ENCODE measurements around the gene RPL14.

Gene RPL14

DNA sequence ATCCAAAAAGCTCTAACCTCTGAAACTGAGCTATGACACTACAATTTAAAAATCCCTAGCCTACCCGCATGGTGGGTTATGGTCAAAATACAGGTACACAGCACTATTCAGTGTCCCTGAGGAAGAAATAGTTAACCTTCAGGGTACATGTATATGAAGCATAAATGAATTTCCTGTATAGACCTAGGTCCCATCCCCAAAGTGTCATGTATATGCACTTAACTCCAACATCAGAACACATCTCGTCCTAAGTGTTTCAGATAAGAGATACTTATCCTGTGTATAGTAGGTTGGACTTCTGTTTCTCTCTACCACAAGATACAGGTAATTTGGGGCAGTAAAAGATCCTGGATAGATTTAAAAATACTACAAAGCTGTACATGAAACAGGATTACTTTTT lies 6.4 kb downstream of the RPL14 start:
- Histone ChIP-seq H3K9me3 (ENCODE audit: low read length) (no peaks in the 10 kb centered on the region), H3K36me3 (ENCODE audit: insufficient read depth, low read length) (peaks cover 35% of the 10 kb centered on the region), H3K27ac (ENCODE audit: low read depth, low read length) (no peak overlapping the region), H3K9ac (ENCODE audit: low read length) (no peak overlapping the region), H3K27me3 (ENCODE audit: control insufficient read depth in 1 of 2, insufficient read depth in 2 of 2, low read length in 2 of 2) (no peaks in the 10 kb centered on the region), H3K4me3 (ENCODE audit: low read depth in 1 of 2, low read length in 2 of 2) (no peak overlapping the region), H3K4me1 (ENCODE audit: insufficient read depth, low read length) (peaks cover 7% of the 10 kb centered on the region)

GRCh38 chr3:40464339-40465110 lies 7.4 kb downstream of the RPL14 start:
- Histone ChIP-seq H3K27me3 (ENCODE audit: control insufficient read depth in 1 of 2, insufficient read depth in 2 of 2, low read length in 2 of 2) (no peaks in the 10 kb centered on the region), H3K9ac (ENCODE audit: low read length) (no peak overlapping the region), H3K4me1 (ENCODE audit: insufficient read depth, low read length) (no peaks in the 10 kb centered on the region), H3K36me3 (ENCODE audit: insufficient read depth, low read length) (peaks cover 27% of the 10 kb centered on the region), H3K9me3 (ENCODE audit: low read length) (no peaks in the 10 kb centered on the region), H3K4me3 (ENCODE audit: low read depth in 1 of 2, low read length in 2 of 2) (no peak overlapping the region), H3K27ac (ENCODE audit: low read depth, low read length) (no peak overlapping the region)

- no peak overlapping the region for H3K27ac ChIP-seq (ENCODE audit: low read depth, low read length)
- H3K27me3 ChIP-seq (ENCODE audit: control insufficient read depth in 1 of 2, insufficient read depth in 2 of 2, low read length in 2 of 2): no peaks in the 10 kb centered on the region
- H3K4me1 ChIP-seq (ENCODE audit: insufficient read depth, low read length): no peaks in the 10 kb centered on the region
- peaks cover 23% of the 10 kb centered on the region for H3K36me3 ChIP-seq (ENCODE audit: insufficient read depth, low read length)
- no peak overlapping the region for H3K9ac ChIP-seq (ENCODE audit: low read length)
- H3K9me3 ChIP-seq (ENCODE audit: low read length): no peaks in the 10 kb centered on the region
- H3K4me3 ChIP-seq (ENCODE audit: low read depth in 1 of 2, low read length in 2 of 2): no peak overlapping the region
These were observed 7.9 kb downstream of the RPL14 start for GRCh38 chr3:40465111-40465407.

DNA sequence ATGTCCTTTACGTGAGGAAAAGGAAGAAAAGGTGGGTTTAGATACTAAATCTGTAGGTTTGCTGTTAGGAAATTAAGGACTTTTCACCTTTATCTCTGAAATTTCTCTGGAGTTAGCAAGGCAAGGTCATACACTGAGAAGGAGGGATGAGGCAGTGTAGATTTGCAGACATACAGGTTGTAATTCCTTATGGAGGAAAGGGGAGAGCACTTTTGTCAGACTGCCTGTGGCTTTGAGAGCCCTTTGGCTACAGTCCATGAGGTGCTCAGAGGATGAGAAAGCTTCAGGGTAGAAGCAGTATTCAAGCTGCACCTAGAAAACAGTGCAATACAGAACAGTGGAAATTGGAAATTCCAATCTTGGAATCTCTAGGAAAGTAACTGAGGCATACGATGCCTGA lies 8.3 kb downstream of the RPL14 start:
- H3K9ac ChIP-seq (ENCODE audit: low read length): no peak overlapping the region
- peaks cover 19% of the 10 kb centered on the region for H3K36me3 ChIP-seq (ENCODE audit: insufficient read depth, low read length)
- no peaks in the 10 kb centered on the region for H3K9me3 ChIP-seq (ENCODE audit: low read length)
- no peaks in the 10 kb centered on the region for H3K4me1 ChIP-seq (ENCODE audit: insufficient read depth, low read length)
- H3K4me3 ChIP-seq (ENCODE audit: low read depth in 1 of 2, low read length in 2 of 2): no peak overlapping the region
- H3K27ac ChIP-seq (ENCODE audit: low read depth, low read length): no peak overlapping the region
- H3K27me3 ChIP-seq (ENCODE audit: control insufficient read depth in 1 of 2, insufficient read depth in 2 of 2, low read length in 2 of 2): no peaks in the 10 kb centered on the region

GRCh38 chr3:40468018-40468417 lies 10.9 kb downstream of the RPL14 start:
- Histone ChIP-seq H3K36me3 (ENCODE audit: insufficient read depth, low read length) (peaks cover 14% of the 10 kb centered on the region), H3K27ac (ENCODE audit: low read depth, low read length) (no peak overlapping the region), H3K4me3 (ENCODE audit: low read depth in 1 of 2, low read length in 2 of 2) (no peak overlapping the region), H3K27me3 (ENCODE audit: control insufficient read depth in 1 of 2, insufficient read depth in 2 of 2, low read length in 2 of 2) (no peaks in the 10 kb centered on the region), H3K9me3 (ENCODE audit: low read length) (no peaks in the 10 kb centered on the region), H3K4me1 (ENCODE audit: insufficient read depth, low read length) (no peaks in the 10 kb centered on the region), H3K9ac (ENCODE audit: low read length) (no peak overlapping the region)

DNA sequence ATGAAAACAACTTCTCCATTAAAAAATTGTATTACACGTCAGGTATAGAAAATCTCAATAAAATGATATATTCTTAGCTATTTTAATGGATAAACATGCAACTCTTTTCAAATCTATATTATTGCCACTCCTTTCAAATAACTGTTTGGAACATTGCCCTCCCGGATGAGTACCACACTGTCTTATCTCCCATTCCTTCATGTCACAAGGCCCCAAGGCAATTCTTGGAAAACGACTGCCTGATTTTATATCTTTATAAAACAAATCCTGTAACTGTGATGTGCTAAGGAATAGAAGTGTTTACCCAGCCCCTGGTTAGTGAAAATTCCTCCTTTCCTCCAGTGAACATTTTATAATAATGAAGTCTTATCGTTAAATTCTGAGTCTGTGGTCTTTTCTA lies 13.6 kb downstream of the RPL14 start:
- Histone ChIP-seq H3K9ac (ENCODE audit: low read length) (no peak overlapping the region), H3K27ac (ENCODE audit: low read depth, low read length) (no peak overlapping the region), H3K36me3 (ENCODE audit: insufficient read depth, low read length) (no peaks in the 10 kb centered on the region), H3K4me3 (ENCODE audit: low read depth in 1 of 2, low read length in 2 of 2) (no peak overlapping the region), H3K27me3 (ENCODE audit: control insufficient read depth in 1 of 2, insufficient read depth in 2 of 2, low read length in 2 of 2) (no peaks in the 10 kb centered on the region), H3K9me3 (ENCODE audit: low read length) (no peaks in the 10 kb centered on the region), H3K4me1 (ENCODE audit: insufficient read depth, low read length) (no peaks in the 10 kb centered on the region)

DNA sequence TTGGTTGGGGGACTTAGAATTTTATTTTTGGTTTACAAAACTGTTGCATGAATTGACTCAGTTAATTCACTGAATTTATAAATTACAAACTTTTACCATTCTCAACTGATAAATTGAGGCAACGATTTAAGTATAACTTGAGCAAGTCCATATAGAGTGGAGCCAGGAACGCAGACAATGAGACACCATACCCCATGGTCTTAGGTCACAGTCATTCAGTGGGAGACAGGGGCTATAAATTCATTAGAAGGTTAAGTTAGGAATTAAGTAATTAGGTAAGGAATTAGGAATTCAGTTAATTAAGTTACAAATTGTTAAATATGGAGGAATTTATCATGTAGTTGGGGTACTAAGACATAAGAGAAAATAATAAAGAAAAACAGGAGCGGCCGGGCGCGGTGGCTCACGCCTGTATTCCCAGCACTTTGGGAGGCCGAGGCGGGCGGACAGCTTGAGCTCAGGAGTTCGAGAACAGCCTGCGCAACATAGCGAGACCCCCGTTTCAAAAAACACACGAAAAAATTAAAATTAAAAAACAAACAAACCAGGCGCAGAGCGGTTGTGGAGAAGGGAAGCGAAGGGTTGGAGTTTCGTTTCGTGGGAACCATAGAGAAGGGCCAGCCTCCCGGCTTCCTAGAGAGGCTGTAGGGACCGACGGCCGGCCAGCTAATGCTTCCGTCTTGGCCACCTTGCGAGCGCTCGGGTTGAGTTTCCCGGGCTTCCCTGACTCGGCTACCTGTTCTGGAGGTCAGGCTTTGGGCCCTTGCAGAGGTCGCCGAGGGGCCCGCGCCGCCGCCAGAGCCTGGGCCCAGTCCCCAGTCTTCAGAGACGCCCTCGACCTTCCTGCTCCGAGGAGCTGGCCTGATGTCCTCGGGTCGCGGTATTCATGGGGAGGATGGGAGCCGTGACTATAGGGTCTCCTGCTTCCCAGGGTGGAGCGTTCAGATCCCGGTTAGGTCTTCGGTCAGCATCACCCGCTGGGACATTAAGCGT lies 19.6 kb downstream of the RPL14 start, which contains the start of gene ZNF619:
TSS of gene ZNF619 (plus strand) at position 645 of the 993 bp plus-strand sequence. CDS start 858 bp downstream, outside the sequence.
- Histone ChIP-seq H3K4me1 (ENCODE audit: insufficient read depth, low read length) (peaks cover 7% of the 10 kb centered on the region), H3K27ac (ENCODE audit: low read depth, low read length) (peak within 1 kb of the TSS; percentile 57), H3K36me3 (ENCODE audit: insufficient read depth, low read length) (peaks cover 11% of the 10 kb centered on the region), H3K27me3 (ENCODE audit: control insufficient read depth in 1 of 2, insufficient read depth in 2 of 2, low read length in 2 of 2) (no peaks in the 10 kb centered on the region), H3K9ac (ENCODE audit: low read length) (peak within 1 kb of the TSS; percentile 83), H3K9me3 (ENCODE audit: low read length) (no peaks in the 10 kb centered on the region), H3K4me3 (ENCODE audit: low read depth in 1 of 2, low read length in 2 of 2) (peak within 1 kb of the TSS; percentile 75 to 87)

GRCh38 chr3:40477666-40478065 lies 20.5 kb downstream of the RPL14 start:
- H3K9ac ChIP-seq (ENCODE audit: low read length): peak overlapping the region; percentile 83
- H3K27ac ChIP-seq (ENCODE audit: low read depth, low read length): no peak overlapping the region
- peaks cover 7% of the 10 kb centered on the region for H3K4me1 ChIP-seq (ENCODE audit: insufficient read depth, low read length)
- H3K27me3 ChIP-seq (ENCODE audit: control insufficient read depth in 1 of 2, insufficient read depth in 2 of 2, low read length in 2 of 2): no peaks in the 10 kb centered on the region
- H3K4me3 ChIP-seq (ENCODE audit: low read depth in 1 of 2, low read length in 2 of 2): peak overlapping the region; percentile 75 to 87
- H3K9me3 ChIP-seq (ENCODE audit: low read length): no peaks in the 10 kb centered on the region
- peaks cover 19% of the 10 kb centered on the region for H3K36me3 ChIP-seq (ENCODE audit: insufficient read depth, low read length)

DNA sequence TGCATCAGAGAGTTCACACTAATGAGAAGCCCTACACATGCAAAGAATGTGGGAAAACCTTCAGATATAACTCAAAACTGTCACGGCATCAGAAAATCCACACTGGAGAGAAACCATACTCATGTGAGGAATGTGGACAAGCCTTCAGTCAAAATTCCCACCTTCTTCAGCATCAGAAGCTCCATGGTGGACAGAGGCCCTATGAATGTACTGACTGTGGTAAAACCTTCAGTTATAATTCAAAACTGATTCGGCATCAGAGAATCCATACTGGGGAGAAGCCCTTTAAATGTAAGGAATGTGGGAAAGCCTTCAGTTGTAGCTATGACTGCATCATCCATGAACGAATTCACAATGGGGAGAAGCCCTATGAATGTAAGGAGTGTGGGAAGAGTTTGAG lies 30.0 kb downstream of the RPL14 start:
- no peaks in the 10 kb centered on the region for H3K27me3 ChIP-seq (ENCODE audit: control insufficient read depth in 1 of 2, insufficient read depth in 2 of 2, low read length in 2 of 2)
- H3K9ac ChIP-seq (ENCODE audit: low read length): no peak overlapping the region
- H3K9me3 ChIP-seq (ENCODE audit: low read length): peaks cover 10% of the 10 kb centered on the region
- peaks cover 31% of the 10 kb centered on the region for H3K36me3 ChIP-seq (ENCODE audit: insufficient read depth, low read length)
- no peaks in the 10 kb centered on the region for H3K4me1 ChIP-seq (ENCODE audit: insufficient read depth, low read length)
- H3K27ac ChIP-seq (ENCODE audit: low read depth, low read length): no peak overlapping the region
- no peak overlapping the region for H3K4me3 ChIP-seq (ENCODE audit: low read depth in 1 of 2, low read length in 2 of 2)

GRCh38 chr3:40490916-40491315 lies 33.8 kb downstream of the RPL14 start:
- Histone ChIP-seq H3K9ac (ENCODE audit: low read length) (no peak overlapping the region), H3K4me1 (ENCODE audit: insufficient read depth, low read length) (no peaks in the 10 kb centered on the region), H3K36me3 (ENCODE audit: insufficient read depth, low read length) (peaks cover 14% of the 10 kb centered on the region), H3K27ac (ENCODE audit: low read depth, low read length) (no peak overlapping the region), H3K9me3 (ENCODE audit: low read length) (peaks cover 10% of the 10 kb centered on the region), H3K4me3 (ENCODE audit: low read depth in 1 of 2, low read length in 2 of 2) (no peak overlapping the region), H3K27me3 (ENCODE audit: control insufficient read depth in 1 of 2, insufficient read depth in 2 of 2, low read length in 2 of 2) (no peaks in the 10 kb centered on the region)

DNA sequence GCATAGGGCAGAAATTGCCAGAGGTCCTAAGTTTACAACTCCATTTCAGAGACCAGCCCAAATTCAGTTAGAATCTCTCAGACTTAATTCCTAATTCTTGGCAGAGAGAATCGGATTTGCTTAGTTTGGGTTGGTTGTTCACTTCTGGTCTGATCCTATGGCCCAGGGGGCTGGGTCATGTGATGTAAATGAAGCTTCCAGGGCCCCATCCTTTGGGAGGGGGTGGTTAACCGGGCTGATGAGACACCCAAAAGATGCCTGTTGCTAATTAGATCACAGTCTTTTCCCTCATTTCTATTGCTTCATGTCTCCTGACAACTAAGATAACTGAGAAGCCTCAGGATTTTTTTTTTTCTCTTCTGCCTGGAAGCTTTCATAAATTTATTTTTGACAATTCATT lies 37.6 kb downstream of the RPL14 start:
- Histone ChIP-seq H3K36me3 (ENCODE audit: insufficient read depth, low read length) (no peaks in the 10 kb centered on the region), H3K27me3 (ENCODE audit: control insufficient read depth in 1 of 2, insufficient read depth in 2 of 2, low read length in 2 of 2) (no peaks in the 10 kb centered on the region), H3K4me3 (ENCODE audit: low read depth in 1 of 2, low read length in 2 of 2) (no peak overlapping the region), H3K9ac (ENCODE audit: low read length) (no peak overlapping the region), H3K4me1 (ENCODE audit: insufficient read depth, low read length) (no peaks in the 10 kb centered on the region), H3K27ac (ENCODE audit: low read depth, low read length) (no peak overlapping the region), H3K9me3 (ENCODE audit: low read length) (no peaks in the 10 kb centered on the region)
